HepG2 (cell line): Measurements from ENCODE around the gene INKA1. TPM values are rescaled to one million over a fixed set of nuclear protein-coding genes. Genes with fewer than 3 reads are reported as not detected.

Experiments
- ATAC-seq: fragments of 200-7000 bp; cut with Tn5 transposase; 3 replicates; pipeline ENCODE4 v1.9.1; 2020; ENCODE audit warnings: mild to moderate bottlenecking, moderate library complexity
- BruUV-seq: library from RNA; stranded (reverse); fragments of 400-500 nt; replicated peaks from 2 replicates; lab custom pipeline; 2021; lab: Mats Ljungman, UMichigan
- CTCF ChIA-PET: fragments of 300-600 bp; formaldehyde crosslinking; extraction: SDS; loops from one replicate; lab custom pipeline; 2021; ENCODE audit warnings: low total read pairs, inconsistent platforms, low intra/inter-chr PET ratio; lab: Yijun Ruan, JAX
- POLR2A ChIA-PET: fragments of 350-600 bp; sonication (Branson Sonifier 250); formaldehyde crosslinking; loops from one replicate; lab custom pipeline; 2020; ENCODE audit warnings: antibody characterized with exemption, inconsistent platforms; lab: Yijun Ruan, JAX
- DNase-seq: peaks from one replicate; pipeline ENCODE4 v3.0.0-alpha.2; 2015; ENCODE audit warnings: low spot score
- FAIRE-seq: peaks from 3 replicates; lab custom pipeline; 2011; peaks lifted over from hg19 to GRCh38; lab: Jason Lieb, UNC
- H2AFZ ChIP-seq: one replicate; pipeline ENCODE4 v1.6.1; 2011; ENCODE audit warnings: low read length, inconsistent platforms
- H3K27ac ChIP-seq: fragments of 300-600 bp; 3 replicates; pipeline ENCODE4 v1.8.0; 2011; ENCODE audit warnings: mixed run types, mild to moderate bottlenecking, mixed read lengths, low read length, inconsistent platforms; ENCODE audit not compliant: insufficient read depth; ENCODE audit errors: extremely low read length
- H3K27me3 ChIP-seq, 2 experiments: fragments of 200-600 bp in 1 of 2; 2 replicates in 1 of 2; 3 replicates in 1 of 2; pipeline versions ENCODE4 v1.6.0 to v1.8.0; 2011; ENCODE audit warnings: low read length in 2 of 2, mild to moderate bottlenecking in 2 of 2, moderate library complexity in 2 of 2, inconsistent platforms in 1 of 2; ENCODE audit not compliant: insufficient read depth in 2 of 2, control insufficient read depth in 1 of 2
- H3K36me3 ChIP-seq, 2 experiments: fragments of 200-600 bp in 1 of 2; replicated peaks in 1 of 2; 2 replicates in 1 of 2; 3 replicates in 1 of 2; pipeline versions ENCODE4 v1.5.1 to v1.8.0; 2011; ENCODE audit warnings: low read length in 2 of 2, inconsistent platforms in 1 of 2; ENCODE audit not compliant: insufficient read depth in 2 of 2, control insufficient read depth in 1 of 2
- H3K4me1 ChIP-seq: 2 replicates; pipeline ENCODE4 v1.5.1; 2012; ENCODE audit warnings: low read length, inconsistent platforms; ENCODE audit not compliant: insufficient read depth
- H3K4me2 ChIP-seq: 2 replicates; pipeline ENCODE4 v1.6.0; 2011; ENCODE audit warnings: low read depth, low read length, inconsistent platforms
- H3K4me3 ChIP-seq, 3 experiments: fragments of 200-600 bp in 1 of 3; sonication (generic), shearing (Covaris generic) in 1 of 3; replicated peaks in 1 of 3; 2 replicates each; pipeline ENCODE4 v1.5.1; 2011 to 2016; ENCODE audit warnings: low read length in 3 of 3, inconsistent platforms in 2 of 3, low read depth in 2 of 3, mild to moderate bottlenecking in 2 of 3, control low read depth in 1 of 3, mixed read lengths in 1 of 3; ENCODE audit not compliant: insufficient read depth in 1 of 3
- H3K79me2 ChIP-seq: one replicate; pipeline ENCODE4 v1.6.1; 2011; ENCODE audit warnings: low read length, inconsistent platforms; ENCODE audit not compliant: insufficient read depth
- H3K9ac ChIP-seq: 2 replicates; pipeline ENCODE4 v1.6.0; 2011; ENCODE audit warnings: mild to moderate bottlenecking, low read depth, low read length, inconsistent platforms; ENCODE audit not compliant: insufficient read depth
- H3K9me3 ChIP-seq: 2 replicates; pipeline ENCODE4 v1.5.1; 2012; ENCODE audit warnings: mild to moderate bottlenecking, low read length
- H4K20me1 ChIP-seq: 2 replicates; pipeline ENCODE4 v1.6.0; 2011; ENCODE audit warnings: inconsistent platforms, mild to moderate bottlenecking, low read length, moderate library complexity; ENCODE audit not compliant: insufficient read depth
- ARNT ChIP-seq: fragments of 450-650 bp; IDR thresholded peaks from 2 replicates; pipeline ENCODE4 v1.6.1; 2017
- CREB1 ChIP-seq, 2 experiments: fragments of 450-650 bp in 1 of 2; IDR thresholded peaks; 2 replicates each; pipeline ENCODE4 v1.6.1; 2016 to 2017; ENCODE audit warnings: control low read depth in 1 of 2, mild to moderate bottlenecking in 1 of 2, missing compliant biosample characterization in 1 of 2, missing genetic modification characterization in 1 of 2
- DNMT3B ChIP-seq: conservative IDR thresholded peaks from 2 replicates; pipeline ENCODE4 v1.6.1; 2016; ENCODE audit warnings: missing biosample characterization, control low read depth
- GABPB1 ChIP-seq: IDR thresholded peaks from 2 replicates; pipeline ENCODE4 v1.6.1; 2016; ENCODE audit warnings: mild to moderate bottlenecking, missing genetic modification reagents, moderate library complexity, missing compliant biosample characterization
- GTF3A ChIP-seq: sonication (generic); formaldehyde crosslinking; conservative IDR thresholded peaks from 2 replicates; pipeline ENCODE4 v1.4.0; 2020; ENCODE audit warnings: mild to moderate bottlenecking, missing genetic modification reagents
- IKZF1 ChIP-seq: fragments of 450-650 bp; IDR thresholded peaks from 2 replicates; pipeline ENCODE4 v1.7.1; 2016
- MYC ChIP-seq: sonication (generic); formaldehyde crosslinking; IDR thresholded peaks from 2 replicates; pipeline ENCODE4 v1.9.0; 2021; ENCODE audit warnings: missing genetic modification reagents, borderline replicate concordance
- NCOR1 ChIP-seq: fragments of 200-600 bp; sonication (generic); IDR thresholded peaks from 2 replicates; pipeline ENCODE4 v1.7.0; 2017; ENCODE audit warnings: antibody characterized with exemption, low read length, borderline replicate concordance
- NFYC ChIP-seq: IDR thresholded peaks from 2 replicates; pipeline ENCODE4 v1.6.1; 2016; ENCODE audit warnings: missing genetic modification reagents, missing compliant biosample characterization
- TCF7 ChIP-seq: sonication (generic); IDR thresholded peaks from 2 replicates; pipeline ENCODE4 v1.6.1; 2016; ENCODE audit warnings: antibody characterized with exemption, low read depth
- TFAP4 ChIP-seq: sonication (generic); IDR thresholded peaks from 2 replicates; pipeline ENCODE4 v1.6.1; 2016; ENCODE audit warnings: low read depth, borderline replicate concordance
- U2AF1 ChIP-seq: fragments of 200-400 bp; formaldehyde crosslinking; optimal IDR thresholded peaks from 2 replicates; pipeline ENCODE3; 2017; ENCODE audit warnings: mild to moderate bottlenecking, low read depth, low read length
- YEATS2 ChIP-seq: sonication (generic); formaldehyde crosslinking; IDR thresholded peaks from 2 replicates; pipeline ENCODE4 v1.4.0; 2020; ENCODE audit warnings: missing genetic modification reagents, borderline replicate concordance
- ZBTB38 ChIP-seq: sonication (generic); formaldehyde crosslinking; IDR thresholded peaks from 2 replicates; pipeline ENCODE4 v1.5.1; 2020; ENCODE audit warnings: mild to moderate bottlenecking, missing genetic modification reagents
- ZNF143 ChIP-seq: sonication (generic); formaldehyde crosslinking; IDR thresholded peaks from 2 replicates; pipeline ENCODE4 v1.4.0; 2020; ENCODE audit warnings: missing genetic modification reagents
- ZNF766 ChIP-seq: sonication (generic); formaldehyde crosslinking; IDR thresholded peaks from 2 replicates; pipeline ENCODE4 v1.5.0; 2020; ENCODE audit warnings: missing genetic modification reagents, borderline replicate concordance
- ZNF777 ChIP-seq: sonication (generic); formaldehyde crosslinking; IDR thresholded peaks from 2 replicates; pipeline ENCODE4 v1.4.0; 2020; ENCODE audit warnings: missing genetic modification reagents
- WGBS: methylation state at CpG from one replicate; pipeline ENCODE4 v1.1.6; 2017; ENCODE audit warnings: low lambda C conversion rate; 5-methylcytosine and 5-hydroxymethylcytosine counted together
- in situ Hi-C: cut with HindIII; loops from 2 replicates; pipeline ENCODE4 v1.10.0; 2017; ENCODE audit warnings: low pct_unique_long_range_greater_than_20kb; ENCODE audit not compliant: extremely low pct_ligation_motif_present
- intact Hi-C: fragments of 100-400 bp; cut with micrococcal nuclease; formaldehyde crosslinking; loops from one replicate; pipeline ENCODE4 v1.10.0; 2022; ENCODE audit not compliant: unreplicated experiment
- polyA plus RNA-seq, 8 experiments: library from polyadenylated mRNA; depleted of rRNA in 3 of 8; stranded (reverse) in 7 of 8; unstranded in 1 of 8; fragments of >200 nt; fragmentation: Illumina TruSeq in 4 of 8; extraction: Trizol in 4 of 8; gene quantifications; 2 replicates each; pipeline versions ENCODE4 v1.2.1 to v1.2.3, GENCODE V29; 2011 to 2016; ENCODE audit warnings: low read depth in 4 of 8, missing spikeins in 1 of 8, mixed read lengths in 1 of 8; ENCODE audit not compliant: insufficient read depth in 1 of 8
- total RNA-seq, 5 experiments: library from RNA; depleted of rRNA; stranded (reverse); fragments of >200 nt; fragmentation: Illumina TruSeq; extraction: Trizol; gene quantifications; 2 replicates each; pipeline ENCODE4 v1.2.3, GENCODE V29; 2016; ENCODE audit warnings: low read depth in 1 of 5
- TF ChIP-seq, protein P1 (sequence below): sonication (generic); formaldehyde crosslinking; IDR thresholded peaks from 2 replicates; pipeline ENCODE4 v1.5.0; 2020; ENCODE audit warnings: missing genetic modification reagents
- TF ChIP-seq, protein P2 (sequence below): sonication (generic); formaldehyde crosslinking; IDR thresholded peaks from 2 replicates; pipeline ENCODE4 v1.8.0; 2022; ENCODE audit warnings: mild to moderate bottlenecking, missing genetic modification reagents, borderline replicate concordance
- TF ChIP-seq, protein P3 (sequence below), 2 experiments: sonication (generic) in 1 of 2; formaldehyde crosslinking in 1 of 2; IDR thresholded peaks; 2 replicates each; pipeline versions ENCODE4 v1.5.1 to v1.6.1; 2011 to 2020; ENCODE audit warnings: borderline replicate concordance in 1 of 2, low read depth in 1 of 2, low read length in 1 of 2, mild to moderate bottlenecking in 1 of 2, missing genetic modification reagents in 1 of 2, moderate library complexity in 1 of 2

INKA1 gene
- total and polyA plus RNA-seq, 2 of the 13 experiments (the other 11 are each of a cell fraction or from before 2014, with no cell fraction given), result 0.22 to 0.41 TPM

GRCh38 chr3:49842843-49843517, 39.9 kb downstream of the INKA1 start:
- in situ Hi-C loops, result loop anchor here (5.0 kb wide), 2 partner anchors 36 to 64 kb away; no protein-coding TSS in a partner anchor
- CTCF ChIA-PET, result interaction anchor here (2.4 kb wide), 1 partner anchor 63 kb away, joined by 8 read pairs; no protein-coding TSS in a partner anchor
- no peak for TF ChIP-seq ZNF777 (CRISPR knock-in tag)
- TF ChIP-seq, protein P1, sequence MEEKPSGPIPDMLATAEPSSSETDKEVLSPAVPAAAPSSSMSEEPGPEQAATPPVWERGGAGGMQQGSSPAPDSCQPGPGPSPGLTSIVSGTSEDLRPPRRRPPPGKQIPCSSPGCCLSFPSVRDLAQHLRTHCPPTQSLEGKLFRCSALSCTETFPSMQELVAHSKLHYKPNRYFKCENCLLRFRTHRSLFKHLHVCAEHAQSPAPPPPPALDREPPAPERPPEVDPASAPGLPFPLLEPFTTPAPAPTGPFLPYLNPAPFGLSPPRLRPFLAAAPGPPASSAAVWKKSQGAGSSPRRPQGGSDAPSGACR, result no peak
- 0 out of 2 replicates have a peak, but pooled peaks have one; percentile 19 for TF ChIP-seq NFYC (CRISPR knock-in tag)
- TF ChIP-seq CREB1 (IDR thresholded peaks at IDR 0.05), result no peak
- TF ChIP-seq CREB1 (CRISPR knock-in tag; IDR thresholded peaks at IDR 0.05), result no peak
- no peak for TF ChIP-seq ZNF766
- no peak for TF ChIP-seq IKZF1
- no peak for TF ChIP-seq MYC (CRISPR knock-in tag)
- no peak for TF ChIP-seq DNMT3B (CRISPR knock-in tag)
- peak; percentile 46; the same call in 1 of the 2 replicates for TF ChIP-seq TCF7
- TF ChIP-seq TFAP4, result peak; percentile 81; the same call in 1 of the 2 replicates
- no peak for TF ChIP-seq ZNF143 (CRISPR knock-in tag)
- no peak for TF ChIP-seq U2AF1
- TF ChIP-seq GTF3A, result no peak
- TF ChIP-seq, protein P2, sequence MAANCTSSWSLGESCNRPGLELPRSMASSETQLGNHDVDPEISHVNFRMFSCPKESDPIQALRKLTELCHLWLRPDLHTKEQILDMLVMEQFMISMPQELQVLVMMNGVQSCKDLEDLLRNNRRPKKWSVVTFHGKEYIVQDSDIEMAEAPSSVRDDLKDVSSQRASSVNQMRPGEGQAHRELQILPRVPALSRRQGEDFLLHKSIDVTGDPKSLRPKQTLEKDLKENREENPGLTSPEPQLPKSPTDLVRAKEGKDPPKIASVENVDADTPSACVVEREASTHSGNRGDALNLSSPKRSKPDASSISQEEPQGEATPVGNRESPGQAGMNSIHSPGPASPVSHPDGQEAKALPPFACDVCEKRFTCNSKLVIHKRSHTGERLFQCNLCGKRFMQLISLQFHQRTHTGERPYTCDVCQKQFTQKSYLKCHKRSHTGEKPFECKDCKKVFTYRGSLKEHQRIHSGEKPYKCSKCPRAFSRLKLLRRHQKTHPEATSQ, result no peak
- TF ChIP-seq YEATS2, result no peak
- TF ChIP-seq NCOR1, result no peak
- no peak for TF ChIP-seq ARNT
- TF ChIP-seq, protein P3, sequence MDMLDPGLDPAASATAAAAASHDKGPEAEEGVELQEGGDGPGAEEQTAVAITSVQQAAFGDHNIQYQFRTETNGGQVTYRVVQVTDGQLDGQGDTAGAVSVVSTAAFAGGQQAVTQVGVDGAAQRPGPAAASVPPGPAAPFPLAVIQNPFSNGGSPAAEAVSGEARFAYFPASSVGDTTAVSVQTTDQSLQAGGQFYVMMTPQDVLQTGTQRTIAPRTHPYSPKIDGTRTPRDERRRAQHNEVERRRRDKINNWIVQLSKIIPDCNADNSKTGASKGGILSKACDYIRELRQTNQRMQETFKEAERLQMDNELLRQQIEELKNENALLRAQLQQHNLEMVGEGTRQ (IDR thresholded peaks at IDR 0.05; ENCODE audit: low read depth, low read length), result peak; percentile 44; the same call in 1 of the 2 replicates
- TF ChIP-seq, protein P3 (CRISPR knock-in tag; IDR thresholded peaks at IDR 0.05; ENCODE audit: borderline replicate concordance), result no peak; the same call in 1 of the 2 replicates
- no peak for TF ChIP-seq GABPB1 (CRISPR knock-in tag)
- no peak for TF ChIP-seq ZBTB38 (CRISPR knock-in tag)

More at GRCh38 chr3:49842843-49843517, 39.9 kb downstream of the INKA1 start:
- Histone ChIP-seq H3K9me3 (no peaks in the 10 kb centered on the region), H3K4me1 (peaks cover 54% of the 10 kb centered on the region), H3K36me3 (peaks cover 2 to 26% of the 10 kb centered on the region in 2 experiments; a peak in 3 of 5 replicates), H3K79me2 (no peaks in the 10 kb centered on the region), H3K4me2 (no peak overlapping the region), H3K9ac (no peak overlapping the region), H3K27ac (no peak overlapping the region), H3K4me3 (no peak overlapping the region), H2AFZ (no peak overlapping the region), H3K27me3 (no peaks in the 10 kb centered on the region), H4K20me1 (no peaks in the 10 kb centered on the region)
- 88% methylated on average over 2 of the region's 3 CpGs for WGBS
- intact Hi-C loops, result no loop called here
- DNase-seq, result no peak
- FAIRE-seq, result no peak
- POLR2A ChIA-PET, result interaction anchor here (1.1 kb wide), 1 partner anchor 35 kb away, joined by 3 read pairs; no protein-coding TSS in a partner anchor
- ATAC-seq, result peak; percentile 21; the same call in 2 of the 3 replicates
- BruUV-seq, result TSS peak; percentile 22
